Lung microvascular endothelial cell (primary cell): Measurements from ENCODE around the gene DLST. TPM values are rescaled to one million over a fixed set of nuclear protein-coding genes. Genes with fewer than 3 reads are reported as not detected.
"Not testable (repeated sequence)": the region's sequence is repeated elsewhere in the genome, so short reads cannot be mapped to it uniquely, and the experiment has no call there.

Source experiments
- DNase-seq, 2 donors: peaks; one replicate each; pipeline versions ENCODE4 v3.0.0 to v3.0.0-alpha.2; 2010; ENCODE audit warnings: low read depth in 2 of 2
- total RNA-seq: library from RNA; depleted of rRNA; stranded (reverse); fragments of >200 nt; gene quantifications from 2 replicates; pipeline ENCODE4 v1.2.1, GENCODE V29; 2014

Gene DLST
- total RNA-seq, 1 donor from 2014 or later, result 35.7 TPM

- peak in 1 of 2 donors; percentile 47 for DNase-seq
Measured at GRCh38 chr14:74917646-74918081, 35.9 kb downstream of the DLST start.

- DNase-seq, result no peak
Measured at GRCh38 chr14:74918380-74918779, 36.7 kb downstream of the DLST start.

DNA sequence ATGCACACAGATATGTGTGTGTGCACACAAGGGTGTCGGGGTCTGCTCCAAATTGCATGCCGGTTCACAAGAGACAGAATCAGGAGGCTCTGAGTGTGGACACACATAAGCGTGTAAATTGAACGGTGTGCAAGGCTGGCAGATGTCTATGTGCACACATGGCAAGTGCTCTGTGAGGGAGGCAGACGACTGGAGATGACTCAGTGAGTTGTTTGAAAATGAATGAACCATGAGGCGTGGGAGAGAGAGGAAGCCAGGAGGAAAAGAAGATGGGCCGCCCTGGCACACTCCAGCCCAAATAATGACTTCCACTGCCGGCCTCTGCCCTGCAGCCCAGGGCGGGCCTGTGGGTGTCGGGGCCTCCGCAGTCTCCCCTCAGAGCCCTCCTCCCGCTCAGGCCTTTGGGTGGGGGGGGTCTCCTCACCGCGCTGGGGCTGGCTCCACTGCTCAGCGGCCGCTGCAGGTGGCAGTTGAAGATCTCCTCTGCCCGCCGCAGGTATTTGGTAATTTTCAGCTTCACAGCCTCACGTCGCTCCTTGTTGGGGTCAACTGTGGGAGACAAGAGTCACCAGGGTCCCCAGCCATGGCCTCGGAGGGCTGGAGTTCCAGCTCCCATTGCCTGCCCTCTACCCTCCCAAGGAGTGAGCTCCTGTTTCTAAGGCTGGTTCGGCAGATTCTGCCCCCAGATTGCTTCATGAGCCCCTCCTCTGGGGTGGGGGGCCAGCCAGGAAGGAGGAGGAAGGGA is 37.9 kb downstream of the DLST start:
- peak in 1 of 2 donors; percentile 35 for DNase-seq

DNA sequence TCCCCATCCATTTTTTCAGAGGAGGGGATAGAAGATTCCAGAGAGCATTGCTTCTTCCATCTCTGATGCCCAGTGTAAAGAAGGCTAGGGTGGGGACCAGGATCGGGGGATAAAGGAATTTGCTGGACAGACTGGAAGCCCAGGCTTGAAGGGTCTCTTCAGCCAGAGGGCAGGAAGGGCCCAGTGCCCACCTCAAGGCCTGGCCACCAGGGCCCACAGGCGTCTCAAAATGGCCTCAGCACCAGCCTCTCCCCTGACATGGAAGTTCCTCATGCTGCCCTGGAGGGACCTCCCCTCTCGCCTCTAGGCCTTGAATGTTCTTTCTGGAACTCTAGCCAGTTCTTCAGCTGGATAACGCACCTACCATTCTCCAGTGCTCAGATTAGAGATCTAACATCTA is 38.6 kb downstream of the DLST start:
- no peak for DNase-seq

- DNase-seq, result no peak
Measured at GRCh38 chr14:74921053-74921620, 39.4 kb downstream of the DLST start.

- no peak for DNase-seq
Measured at GRCh38 chr14:74921987-74922751, 40.5 kb downstream of the DLST start.

DNA sequence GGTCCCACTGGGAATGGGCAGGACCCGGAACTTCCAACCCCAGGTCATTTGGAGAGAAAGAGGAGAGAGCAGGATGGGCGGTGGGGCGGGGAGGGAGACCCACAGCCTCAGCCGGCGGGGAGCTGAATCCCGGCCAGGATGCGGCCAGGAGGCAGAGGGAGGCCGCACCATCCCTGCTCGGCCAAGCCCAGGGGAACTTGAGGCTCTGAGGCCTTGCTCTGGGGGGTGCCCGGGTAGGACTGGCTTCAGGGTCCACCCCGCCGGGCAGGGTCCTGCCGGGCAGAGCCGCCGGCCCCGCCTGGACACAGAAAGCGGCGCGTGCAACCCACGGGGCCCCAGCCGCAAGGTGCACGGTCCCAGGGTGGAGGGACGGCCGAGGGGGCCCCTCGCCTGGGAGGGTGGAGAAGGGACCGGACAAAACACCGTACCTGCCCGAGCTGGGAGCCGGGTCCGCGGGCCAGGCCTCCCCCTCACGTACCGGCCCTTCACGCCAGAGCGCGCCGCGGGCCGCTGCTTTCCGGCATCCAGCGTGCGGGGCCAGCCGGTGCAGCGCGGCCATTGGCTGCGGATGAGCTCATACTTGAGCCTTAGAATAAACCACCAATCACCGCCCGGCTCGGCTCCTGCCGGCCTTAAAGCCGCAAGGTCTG is 41.2 kb downstream of the DLST start, which contains the start of gene RPS6KL1:
RPS6KL1 (minus strand) TSS at position 509 of the 650 bp plus-strand sequence. CDS start 1,719 bp downstream, outside the sequence.
- peak; percentile 87 to 89 for DNase-seq

DNA sequence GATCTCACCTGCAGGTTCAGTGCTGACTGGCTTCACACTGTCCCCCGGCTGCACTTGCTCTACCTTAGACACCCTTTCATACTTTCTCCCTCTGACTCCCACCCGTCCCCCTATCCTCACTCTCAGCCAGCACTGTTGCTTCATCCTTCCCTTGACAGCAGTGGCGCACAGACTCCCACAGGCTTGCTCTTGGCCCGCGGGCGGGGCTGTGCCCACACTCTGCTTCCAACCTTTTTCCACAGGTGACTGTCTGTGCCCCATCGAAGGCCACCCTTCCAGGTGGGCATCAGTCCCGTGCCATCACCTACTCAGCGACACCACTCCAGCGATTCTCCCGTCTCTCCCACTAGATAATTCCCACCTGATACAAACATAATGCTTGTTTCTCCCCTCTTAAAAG is 42.3 kb downstream of the DLST start:
- DNase-seq, result no peak

DNA sequence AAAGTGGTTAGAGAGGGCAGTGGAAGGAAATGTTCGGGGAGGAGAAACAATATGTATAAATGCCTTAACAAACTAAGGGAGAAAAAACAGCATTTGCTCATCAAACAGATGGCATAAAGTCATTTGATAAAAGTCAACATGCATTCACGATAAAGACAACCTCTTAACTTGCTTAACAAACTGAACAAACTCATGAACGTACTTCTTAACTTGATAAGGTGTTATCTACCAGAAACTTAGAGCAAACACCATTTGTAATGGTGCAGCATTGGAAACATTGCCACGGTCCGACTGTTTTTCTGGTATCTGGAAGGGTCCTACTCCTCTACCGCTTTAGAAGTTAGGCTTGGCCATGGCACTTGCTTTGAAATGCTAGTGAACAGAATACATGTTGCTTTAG is 45.5 kb downstream of the DLST start:
- no peak for DNase-seq

- no peak for DNase-seq
Measured at GRCh38 chr14:74929242-74929641, 47.5 kb downstream of the DLST start.

DNA sequence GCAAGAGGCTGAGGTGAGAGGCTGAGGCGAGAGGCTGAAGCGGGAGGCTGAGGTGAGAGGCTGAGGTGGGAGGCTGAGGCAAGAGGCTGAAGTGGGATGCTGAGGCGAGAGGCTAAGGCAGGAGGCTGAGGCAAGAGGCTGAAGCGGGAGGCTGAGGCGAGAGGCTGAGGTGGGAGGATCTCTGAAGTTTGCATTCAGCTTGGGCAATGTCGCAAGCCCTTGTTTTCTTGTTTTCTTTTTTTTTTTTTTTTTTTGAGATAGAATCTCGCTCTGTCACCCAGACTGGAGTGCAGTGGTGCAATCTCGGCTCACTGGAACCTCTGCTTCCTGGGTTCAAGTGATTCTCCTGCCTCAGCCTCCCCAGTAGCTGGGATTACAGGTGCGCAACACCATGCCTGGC is 50.0 kb downstream of the DLST start:
- DNase-seq, result not testable (repeated sequence)

GRCh38 chr14:74932401-74932901 is 50.7 kb downstream of the DLST start:
- peak; percentile 72 to 96 for DNase-seq

DNA sequence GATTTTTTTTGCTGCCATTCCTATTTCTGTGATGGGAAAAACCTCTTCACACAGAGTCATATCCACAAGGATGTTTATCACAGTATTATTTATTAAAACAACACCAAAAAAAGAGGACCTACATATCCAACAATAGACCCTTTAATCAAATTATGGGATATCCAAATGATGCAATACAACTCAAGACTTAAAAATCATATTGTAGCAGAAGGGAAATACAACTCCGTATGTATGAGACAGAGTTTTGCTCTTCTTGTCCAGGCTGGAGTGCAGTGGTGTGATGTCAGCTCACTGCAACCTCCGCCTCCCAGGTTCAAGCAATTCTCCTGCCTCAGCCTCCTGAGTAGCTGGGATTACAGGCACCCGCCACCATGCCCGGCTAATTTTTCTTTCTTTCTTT is 51.2 kb downstream of the DLST start:
- not testable (repeated sequence) for DNase-seq

GRCh38 chr14:74934041-74934440 is 52.3 kb downstream of the DLST start:
- peak in 1 of 2 donors; percentile 58 for DNase-seq

DNA sequence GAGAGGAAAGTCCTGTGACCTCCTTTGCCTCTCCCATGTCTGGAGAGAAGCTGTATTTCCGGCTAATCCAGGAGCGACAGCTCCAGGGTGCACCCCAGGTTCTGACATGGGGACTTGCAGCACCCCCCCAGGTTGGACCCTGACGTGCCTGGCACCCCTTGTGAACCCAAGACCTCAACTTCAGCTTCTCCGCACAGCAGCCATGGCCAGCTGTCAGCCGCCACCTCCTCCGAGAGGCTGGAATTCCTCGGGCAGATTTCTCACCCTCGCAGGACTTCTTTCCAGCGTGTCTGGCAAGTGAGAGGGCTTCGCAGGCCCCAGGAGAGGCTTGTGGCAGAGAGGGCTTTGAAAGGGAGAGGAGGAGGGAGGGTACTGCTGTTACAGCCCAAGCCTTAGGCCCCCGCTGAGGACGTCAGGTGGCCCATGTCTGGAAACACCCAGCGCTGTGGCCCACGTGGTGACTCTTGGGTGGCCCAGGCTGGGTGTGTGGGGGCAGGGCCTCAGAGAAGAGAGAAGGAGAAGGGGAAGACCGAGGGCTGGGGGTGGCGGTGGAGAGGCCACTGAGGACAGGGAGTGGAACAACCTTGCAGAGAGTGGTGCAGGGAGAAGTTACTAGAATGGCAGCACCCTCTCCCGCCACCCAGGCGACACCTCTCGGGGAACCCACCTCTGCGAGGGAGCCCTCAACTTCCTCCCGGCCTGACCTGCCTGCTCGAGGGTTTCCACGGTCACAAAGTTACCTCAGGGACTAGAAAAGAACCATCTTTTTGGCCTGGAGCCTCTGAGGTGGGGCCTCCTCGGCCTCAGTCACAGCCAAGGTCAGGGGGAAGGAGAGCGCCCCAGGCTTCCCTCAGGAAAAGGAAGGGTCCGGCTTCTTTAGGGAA is 53.0 kb downstream of the DLST start:
- no peak for DNase-seq

- no peak for DNase-seq
Measured at GRCh38 chr14:74935360-74935680, 53.6 kb downstream of the DLST start.

DNA sequence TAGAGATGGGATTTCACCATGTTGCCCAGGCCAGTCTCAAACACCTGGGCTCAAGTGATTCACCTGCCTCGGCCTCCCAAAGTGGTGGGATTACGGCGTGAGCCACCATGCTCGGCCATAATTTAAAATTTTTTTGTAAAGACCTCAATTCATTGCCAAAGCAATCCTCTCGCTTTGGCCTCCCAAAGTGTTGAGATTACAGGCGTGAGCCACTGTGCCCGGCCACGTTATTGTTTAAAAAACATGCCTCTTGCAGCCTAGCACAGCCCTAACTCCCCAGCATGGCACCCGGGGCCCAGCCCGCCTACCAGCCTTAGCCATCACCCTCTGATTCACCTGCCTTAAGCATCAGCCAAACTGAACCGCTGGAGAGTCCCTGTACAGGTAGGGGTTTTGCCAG is 54.4 kb downstream of the DLST start:
- no peak for DNase-seq

DNA sequence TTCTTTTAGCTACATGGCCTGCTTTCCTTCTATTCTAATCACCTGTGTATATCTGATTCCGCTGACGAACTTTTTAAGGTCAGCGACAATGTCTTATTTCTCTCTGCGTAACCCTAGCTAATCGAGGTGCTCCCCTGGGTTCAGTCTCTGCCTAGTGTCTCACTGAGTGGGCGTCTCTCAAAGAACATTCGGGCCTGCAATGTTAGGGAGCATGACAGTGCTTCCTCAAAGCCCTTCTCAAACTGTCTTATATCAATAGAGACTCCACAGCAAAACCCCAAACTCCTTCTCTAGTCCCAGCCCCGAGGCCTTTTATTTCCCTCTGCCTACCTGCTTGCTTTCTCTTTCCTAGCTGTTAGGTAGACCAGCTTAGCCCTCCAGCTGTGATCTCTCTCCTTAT is 55.0 kb downstream of the DLST start:
- DNase-seq, result no peak

DNA sequence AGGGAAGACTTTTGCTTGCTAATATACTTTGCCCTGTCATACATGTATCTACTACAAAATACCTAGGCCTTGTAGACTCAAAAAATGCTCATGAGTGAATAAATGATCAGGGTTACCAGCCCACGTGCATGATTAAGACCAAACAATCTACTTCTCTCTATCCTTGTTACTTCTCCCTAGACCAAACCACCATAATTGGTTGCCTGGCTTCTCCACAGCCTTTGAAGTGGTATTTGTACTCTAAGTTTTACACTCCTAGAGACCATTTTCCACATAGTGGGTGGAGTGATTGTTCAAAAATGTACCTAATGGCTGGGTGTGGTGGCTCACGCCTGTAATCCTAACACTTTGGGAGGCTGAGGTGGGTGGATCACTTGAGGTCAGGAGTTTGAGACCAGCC is 55.5 kb downstream of the DLST start:
- no peak for DNase-seq

DNA sequence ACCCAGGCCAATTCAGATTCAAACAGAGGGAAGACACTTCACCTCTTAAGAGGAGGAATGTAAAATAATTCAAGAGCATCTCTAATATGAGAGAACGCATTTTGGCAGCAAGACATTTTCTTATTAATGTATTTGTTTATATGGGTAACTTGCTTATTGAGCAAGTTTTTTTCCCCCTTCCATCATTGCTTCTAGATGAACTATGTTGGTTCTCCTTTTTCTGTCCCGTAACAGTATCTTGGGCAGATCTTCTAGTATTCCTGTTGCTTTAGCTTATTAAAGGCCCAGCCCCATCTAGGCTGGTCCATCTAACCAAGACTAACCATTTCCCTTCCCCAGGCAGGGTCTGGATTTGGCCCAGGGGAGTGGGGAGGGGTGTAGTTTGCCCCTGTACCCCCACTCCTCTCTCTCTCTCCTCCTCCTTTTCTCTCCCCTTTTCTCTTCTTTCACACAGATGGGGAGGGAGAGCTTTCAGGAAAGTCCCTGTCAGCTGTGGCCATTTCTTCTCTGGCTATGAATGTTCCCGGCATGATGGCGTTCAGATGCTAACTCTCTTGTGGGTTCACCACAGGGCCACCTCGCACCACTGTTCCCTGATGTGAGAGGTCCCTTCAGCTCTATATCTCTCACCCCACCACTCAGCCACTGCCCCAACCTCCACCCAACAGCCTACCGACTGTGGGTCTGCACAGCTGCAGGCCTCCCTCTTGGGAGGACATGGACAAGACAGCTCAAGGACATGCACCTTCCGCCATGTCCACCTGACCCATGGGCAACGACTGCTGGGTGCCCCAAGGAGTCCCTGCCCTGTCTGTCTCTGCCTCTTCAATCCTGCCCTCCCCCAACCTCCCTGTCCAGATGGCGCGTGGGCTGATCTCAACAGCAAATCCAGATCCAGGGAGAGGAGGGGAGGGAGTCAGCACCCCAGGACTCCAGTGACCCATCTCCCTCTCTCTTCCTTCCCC is 57.1 kb downstream of the DLST start:
- no peak for DNase-seq
